ENCODE data around the gene BTBD9. TPM values are rescaled to one million over a fixed set of nuclear protein-coding genes. Genes with fewer than 3 reads are reported as not detected.

BTBD9 gene
- total RNA-seq, 4 donors from 2014 or later, result 15.4 to 50.0 (median 21.9) TPM

- Histone ChIP-seq H3K27me3 (no peaks in the 10 kb centered on the region), H3K4me3 (no peak overlapping the region), H3K4me1 (peaks cover 10% of the 10 kb centered on the region), H3K36me3 (no peaks in the 10 kb centered on the region), H3K9me3 (no peaks in the 10 kb centered on the region), H3K27ac (no peak overlapping the region)
- no peak for DNase-seq (ENCODE audit: low spot score in 2 of 2)
- 72% methylated on average over 1 of the region's 1 CpG for WGBS
- TF ChIP-seq EP300 (IDR thresholded peaks at IDR 0.05) (no peak), POLR2A (IDR thresholded peaks at IDR 0.05) (no peak), CTCF (IDR thresholded peaks at IDR 0.05) (no peak), POLR2AphosphoS5 (IDR thresholded peaks at IDR 0.05) (no peak)
Observed at GRCh38 chr6:38218235-38218634, 421.5 kb downstream of the BTBD9 start.

- TF ChIP-seq POLR2A (IDR thresholded peaks at IDR 0.05), result no peak
- TF ChIP-seq POLR2AphosphoS5 (IDR thresholded peaks at IDR 0.05), result no peak
- no peak for TF ChIP-seq CTCF (IDR thresholded peaks at IDR 0.05)
- no peak for TF ChIP-seq EP300 (IDR thresholded peaks at IDR 0.05)
- H3K4me1 ChIP-seq, result peaks cover 10% of the 10 kb centered on the region
- WGBS, result 97% methylated on average over 3 of the region's 3 CpGs
- no peak overlapping the region for H3K27ac ChIP-seq
- H3K36me3 ChIP-seq, result no peaks in the 10 kb centered on the region
- DNase-seq (ENCODE audit: low spot score in 2 of 2), result no peak
- H3K9me3 ChIP-seq, result no peaks in the 10 kb centered on the region
- no peaks in the 10 kb centered on the region for H3K27me3 ChIP-seq
- H3K4me3 ChIP-seq, result no peak overlapping the region
Observed at GRCh38 chr6:38216451-38216850, 423.3 kb downstream of the BTBD9 start.

- Histone ChIP-seq H3K36me3 (no peaks in the 10 kb centered on the region), H3K4me3 (no peak overlapping the region), H3K4me1 (peaks cover 10% of the 10 kb centered on the region), H3K27ac (no peak overlapping the region), H3K27me3 (no peaks in the 10 kb centered on the region), H3K9me3 (no peaks in the 10 kb centered on the region)
- no peak for DNase-seq (ENCODE audit: low spot score in 2 of 2)
- no peak for TF ChIP-seq POLR2AphosphoS5 (IDR thresholded peaks at IDR 0.05)
- no peak for TF ChIP-seq POLR2A (IDR thresholded peaks at IDR 0.05)
- TF ChIP-seq EP300 (IDR thresholded peaks at IDR 0.05), result no peak
- TF ChIP-seq CTCF (IDR thresholded peaks at IDR 0.05), result no peak
- 89% methylated on average over 5 of the region's 5 CpGs for WGBS
Observed at GRCh38 chr6:38215651-38216311, 423.9 kb downstream of the BTBD9 start.

- Histone ChIP-seq H3K9me3 (no peaks in the 10 kb centered on the region), H3K4me1 (peaks cover 10% of the 10 kb centered on the region), H3K36me3 (no peaks in the 10 kb centered on the region), H3K27me3 (no peaks in the 10 kb centered on the region), H3K4me3 (no peak overlapping the region), H3K27ac (no peak overlapping the region)
- WGBS, result 87% methylated on average over 11 of the region's 11 CpGs
- no peak for DNase-seq (ENCODE audit: low spot score in 2 of 2)
- no peak for TF ChIP-seq CTCF (IDR thresholded peaks at IDR 0.05)
- no peak for TF ChIP-seq EP300 (IDR thresholded peaks at IDR 0.05)
Observed at GRCh38 chr6:38215225-38215624, 424.5 kb downstream of the BTBD9 start.

GRCh38 chr6:38214159-38214558 is 425.6 kb downstream of the BTBD9 start:
- TF ChIP-seq CTCF (IDR thresholded peaks at IDR 0.05), result no peak
- 97% methylated on average over 2 of the region's 2 CpGs for WGBS
- no peaks in the 10 kb centered on the region for H3K9me3 ChIP-seq
- H3K36me3 ChIP-seq, result no peaks in the 10 kb centered on the region
- H3K4me3 ChIP-seq, result no peak overlapping the region
- H3K27me3 ChIP-seq, result no peaks in the 10 kb centered on the region
- H3K4me1 ChIP-seq, result peaks cover 17% of the 10 kb centered on the region
- no peak for DNase-seq (ENCODE audit: low spot score in 2 of 2)
- no peak overlapping the region for H3K27ac ChIP-seq
